KMS-11 (cell line): ENCODE measurements around the gene CPXM1.

Experiments used
- H2AFZ ChIP-seq: fragments of 200-600 bp; sonication (generic); 2 replicates; pipeline ENCODE4 v1.6.1; 2016; ENCODE audit warnings: antibody characterized with exemption, mixed run types, low read depth
- H3K27ac ChIP-seq: fragments of 200-600 bp; sonication (generic); 2 replicates; pipeline ENCODE4 v1.6.1; 2016; ENCODE audit warnings: mild to moderate bottlenecking, mixed run types
- H3K27me3 ChIP-seq: fragments of 200-600 bp; sonication (generic); 2 replicates; pipeline ENCODE4 v1.6.1; 2017; ENCODE audit warnings: mild to moderate bottlenecking, low read depth, mixed run types, moderate library complexity; ENCODE audit not compliant: insufficient read depth
- H3K36me3 ChIP-seq: fragments of 200-600 bp; sonication (generic); 2 replicates; pipeline ENCODE4 v1.6.1; 2017; ENCODE audit warnings: mild to moderate bottlenecking, mixed run types; ENCODE audit not compliant: insufficient read depth
- H3K4me1 ChIP-seq: fragments of 200-600 bp; sonication (generic); 2 replicates; pipeline ENCODE4 v1.6.1; 2016; ENCODE audit warnings: mild to moderate bottlenecking, low read depth, mixed run types; ENCODE audit not compliant: poor library complexity, severe bottlenecking
- H3K4me2 ChIP-seq: fragments of 200-600 bp; sonication (generic); 2 replicates; pipeline ENCODE4 v1.7.0; 2016; ENCODE audit warnings: mild to moderate bottlenecking, mixed run types
- H3K4me3 ChIP-seq: fragments of 200-600 bp; sonication (generic); IDR thresholded peaks from 2 replicates; pipeline ENCODE4 v1.6.1; 2017; ENCODE audit warnings: low read depth, low read length, mixed read lengths; ENCODE audit not compliant: insufficient read depth
- H3K79me2 ChIP-seq: fragments of 200-600 bp; sonication (generic); 2 replicates; pipeline ENCODE4 v1.6.1; 2016; ENCODE audit warnings: low read depth, mixed run types; ENCODE audit not compliant: insufficient read depth
- H3K9ac ChIP-seq: fragments of 200-600 bp; sonication (generic); 2 replicates; pipeline ENCODE4 v1.6.1; 2016; ENCODE audit warnings: mild to moderate bottlenecking, mixed run types
- H4K20me1 ChIP-seq: fragments of 200-600 bp; sonication (generic); 2 replicates; pipeline ENCODE4 v1.6.1; 2016; ENCODE audit warnings: mild to moderate bottlenecking, mixed run types; ENCODE audit not compliant: insufficient read depth
- CTCF ChIP-seq: fragments of 200-600 bp; sonication (generic); conservative IDR thresholded peaks from 2 replicates; pipeline ENCODE4 v1.6.1; 2017; ENCODE audit warnings: low read depth, mild to moderate bottlenecking, antibody characterized with exemption, low read length, moderate library complexity, mixed read lengths

Gene CPXM1

GRCh38 chr20:2749343-2749950 is 51.0 kb downstream of the CPXM1 start:
- peaks cover 4% of the 10 kb centered on the region for H3K4me1 ChIP-seq
- no peaks in the 10 kb centered on the region for H3K79me2 ChIP-seq
- no peak overlapping the region for H3K4me3 ChIP-seq
- no peak overlapping the region for H3K27ac ChIP-seq
- H4K20me1 ChIP-seq = no peaks in the 10 kb centered on the region
- no peak for TF ChIP-seq CTCF
- no peaks in the 10 kb centered on the region for H3K27me3 ChIP-seq
- no peak overlapping the region for H3K4me2 ChIP-seq
- H2AFZ ChIP-seq = no peak overlapping the region
- H3K36me3 ChIP-seq = no peaks in the 10 kb centered on the region
- H3K9ac ChIP-seq = no peak overlapping the region

- Histone ChIP-seq H3K36me3 (no peaks in the 10 kb centered on the region), H3K4me2 (no peak overlapping the region), H3K4me3 (no peak overlapping the region), H4K20me1 (no peaks in the 10 kb centered on the region), H3K27me3 (no peaks in the 10 kb centered on the region), H2AFZ (no peak overlapping the region), H3K9ac (no peak overlapping the region), H3K79me2 (no peaks in the 10 kb centered on the region), H3K4me1 (peaks cover 4% of the 10 kb centered on the region), H3K27ac (no peak overlapping the region)
- TF ChIP-seq CTCF = no peak
Observed at GRCh38 chr20:2748551-2749342, 51.7 kb downstream of the CPXM1 start.

- no peak for TF ChIP-seq CTCF
- Histone ChIP-seq H3K79me2 (no peaks in the 10 kb centered on the region), H3K27ac (no peak overlapping the region), H3K27me3 (no peaks in the 10 kb centered on the region), H3K4me3 (no peak overlapping the region), H4K20me1 (no peaks in the 10 kb centered on the region), H3K4me2 (no peak overlapping the region), H2AFZ (no peak overlapping the region), H3K36me3 (no peaks in the 10 kb centered on the region), H3K4me1 (peaks cover under 1% of the 10 kb centered on the region), H3K9ac (no peak overlapping the region)
Observed at GRCh38 chr20:2747676-2748235, 52.7 kb downstream of the CPXM1 start.

- Histone ChIP-seq H3K4me1 (no peaks in the 10 kb centered on the region), H2AFZ (no peak overlapping the region), H3K79me2 (no peaks in the 10 kb centered on the region), H3K36me3 (no peaks in the 10 kb centered on the region), H4K20me1 (no peaks in the 10 kb centered on the region), H3K9ac (no peak overlapping the region), H3K27ac (no peak overlapping the region), H3K4me2 (no peak overlapping the region), H3K4me3 (no peak overlapping the region), H3K27me3 (no peaks in the 10 kb centered on the region)
- no peak for TF ChIP-seq CTCF
Observed at GRCh38 chr20:2746636-2747265, 53.7 kb downstream of the CPXM1 start.
